Measurements from ENCODE around the gene ACTN4.

DNA sequence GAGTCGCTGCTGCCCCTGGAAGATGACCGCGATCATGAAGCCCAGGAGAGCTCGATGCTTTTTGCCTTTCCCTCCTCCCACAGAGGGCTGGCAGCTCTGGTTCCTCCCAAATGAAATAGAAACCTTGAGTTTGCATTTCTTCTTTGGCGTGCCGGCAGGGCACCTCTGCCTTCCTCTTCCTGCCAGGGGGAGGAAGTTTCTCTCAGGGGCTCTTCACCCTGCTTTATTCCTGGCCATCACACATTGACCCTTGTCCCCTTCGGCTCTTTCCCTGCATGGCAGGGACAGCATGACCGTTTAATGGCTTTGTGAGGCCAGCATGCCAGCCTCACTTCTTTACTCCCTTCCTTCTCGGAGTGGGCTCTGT is 47.9 kb downstream of the ACTN4 start:
- TF ChIP-seq ZNF207 (IDR thresholded peaks at IDR 0.05; ENCODE audit: borderline replicate concordance), result no peak
- TF ChIP-seq RCOR1 (conservative IDR thresholded peaks at IDR 0.05; ENCODE audit: low read depth, low read length), result no peak

Data from GM12878 (cell line).